ENCODE data around the gene MAPK14.

DNA sequence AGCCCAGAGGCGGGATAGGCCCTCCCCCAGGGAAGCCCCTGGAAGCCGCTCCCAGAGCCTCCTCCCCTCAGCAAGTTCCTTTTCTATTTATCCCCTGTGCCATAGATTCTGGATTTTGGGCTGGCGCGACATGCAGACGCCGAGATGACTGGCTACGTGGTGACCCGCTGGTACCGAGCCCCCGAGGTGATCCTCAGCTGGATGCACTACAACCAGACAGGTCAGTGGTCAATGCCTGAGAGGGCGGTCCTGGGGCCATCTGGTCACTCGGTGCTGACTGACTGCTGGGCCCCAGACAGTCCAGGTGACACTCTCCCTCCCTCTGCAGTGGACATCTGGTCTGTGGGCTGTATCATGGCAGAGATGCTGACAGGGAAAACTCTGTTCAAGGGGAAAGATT, 108.9 kb downstream of the MAPK14 start:
- TF ChIP-seq, protein P1, sequence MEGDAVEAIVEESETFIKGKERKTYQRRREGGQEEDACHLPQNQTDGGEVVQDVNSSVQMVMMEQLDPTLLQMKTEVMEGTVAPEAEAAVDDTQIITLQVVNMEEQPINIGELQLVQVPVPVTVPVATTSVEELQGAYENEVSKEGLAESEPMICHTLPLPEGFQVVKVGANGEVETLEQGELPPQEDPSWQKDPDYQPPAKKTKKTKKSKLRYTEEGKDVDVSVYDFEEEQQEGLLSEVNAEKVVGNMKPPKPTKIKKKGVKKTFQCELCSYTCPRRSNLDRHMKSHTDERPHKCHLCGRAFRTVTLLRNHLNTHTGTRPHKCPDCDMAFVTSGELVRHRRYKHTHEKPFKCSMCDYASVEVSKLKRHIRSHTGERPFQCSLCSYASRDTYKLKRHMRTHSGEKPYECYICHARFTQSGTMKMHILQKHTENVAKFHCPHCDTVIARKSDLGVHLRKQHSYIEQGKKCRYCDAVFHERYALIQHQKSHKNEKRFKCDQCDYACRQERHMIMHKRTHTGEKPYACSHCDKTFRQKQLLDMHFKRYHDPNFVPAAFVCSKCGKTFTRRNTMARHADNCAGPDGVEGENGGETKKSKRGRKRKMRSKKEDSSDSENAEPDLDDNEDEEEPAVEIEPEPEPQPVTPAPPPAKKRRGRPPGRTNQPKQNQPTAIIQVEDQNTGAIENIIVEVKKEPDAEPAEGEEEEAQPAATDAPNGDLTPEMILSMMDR (IDR thresholded peaks at IDR 0.05), result no peak
- TF ChIP-seq POLR2AphosphoS5 (IDR thresholded peaks at IDR 0.05), result no peak
- TF ChIP-seq POLR2A (IDR thresholded peaks at IDR 0.05), result no peak
